Activated T-helper 1 cell treated with Interleukin-2 at 50 U/mL for 16 hours (primary cell): ENCODE data around the gene MAPKAP1.

ENCODE experiments used
- DNase-seq: peaks from one replicate; pipeline ENCODE4 v3.0.0-alpha.2; 2020; ENCODE audit warnings: low read depth

The MAPKAP1 gene

GRCh38 chr9:125674981-125675973 is 31.7 kb downstream of the MAPKAP1 start:
- no peak for DNase-seq

- DNase-seq = no peak
These were observed 34.1 kb downstream of the MAPKAP1 start for GRCh38 chr9:125672876-125673275.

GRCh38 chr9:125663127-125663526 is 43.9 kb downstream of the MAPKAP1 start:
- no peak for DNase-seq

- DNase-seq = no peak
These were observed 46.5 kb downstream of the MAPKAP1 start for GRCh38 chr9:125660557-125660956.

GRCh38 chr9:125659954-125660353 is 47.1 kb downstream of the MAPKAP1 start:
- DNase-seq = no peak

GRCh38 chr9:125659201-125659840 is 47.7 kb downstream of the MAPKAP1 start:
- no peak for DNase-seq

GRCh38 chr9:125656560-125656959 is 50.4 kb downstream of the MAPKAP1 start:
- no peak for DNase-seq

GRCh38 chr9:125655691-125656410 is 51.2 kb downstream of the MAPKAP1 start:
- no peak for DNase-seq

- no peak for DNase-seq
These were observed 51.9 kb downstream of the MAPKAP1 start for GRCh38 chr9:125655066-125655633.

- no peak for DNase-seq
These were observed 52.9 kb downstream of the MAPKAP1 start for GRCh38 chr9:125654121-125654520.

GRCh38 chr9:125653325-125653724 is 53.7 kb downstream of the MAPKAP1 start:
- DNase-seq = no peak

- no peak for DNase-seq
These were observed 54.2 kb downstream of the MAPKAP1 start for GRCh38 chr9:125652759-125653158.

GRCh38 chr9:125652233-125652594 is 54.8 kb downstream of the MAPKAP1 start:
- DNase-seq = no peak

GRCh38 chr9:125651576-125652232 is 55.3 kb downstream of the MAPKAP1 start:
- no peak for DNase-seq

- no peak for DNase-seq
These were observed 56.7 kb downstream of the MAPKAP1 start for GRCh38 chr9:125650271-125650737.

GRCh38 chr9:125649826-125650225 is 57.2 kb downstream of the MAPKAP1 start:
- no peak for DNase-seq

GRCh38 chr9:125649315-125649714 is 57.7 kb downstream of the MAPKAP1 start:
- no peak for DNase-seq

- no peak for DNase-seq
These were observed 58.7 kb downstream of the MAPKAP1 start for GRCh38 chr9:125648294-125648693.

- DNase-seq = no peak
These were observed 60.3 kb downstream of the MAPKAP1 start for GRCh38 chr9:125646621-125647100.

GRCh38 chr9:125646217-125646616 is 60.8 kb downstream of the MAPKAP1 start:
- DNase-seq = no peak

GRCh38 chr9:125644819-125645507 is 62.0 kb downstream of the MAPKAP1 start:
- DNase-seq = no peak
